Stimulated activated CD8-positive, alpha-beta memory T cell treated with anti-CD3 and anti-CD28 coated beads, Interleukin-7, amount 100 ng/mL, for 1 hour (primary cell): ENCODE results near the gene C10orf62.
"Not testable (repeated sequence)": the region's sequence is repeated elsewhere in the genome, so short reads cannot be mapped to it uniquely, and the experiment has no call there.

Experiments used
- DNase-seq, 2 donors: peaks; one replicate each; pipeline ENCODE4 v3.0.0-alpha.2; 2020; ENCODE audit warnings: low read depth in 2 of 2

C10orf62 gene, protein sequence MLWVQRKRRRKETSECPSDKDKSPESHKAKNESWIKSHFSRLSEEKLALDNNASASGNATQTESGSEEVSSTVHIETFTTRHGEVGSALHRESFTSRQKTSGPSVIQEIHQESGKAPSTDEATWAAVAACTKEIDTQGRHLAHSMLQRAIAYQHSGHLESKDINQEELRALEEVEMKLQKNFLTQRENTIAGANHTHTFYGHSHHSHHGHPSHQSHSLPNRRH

DNA sequence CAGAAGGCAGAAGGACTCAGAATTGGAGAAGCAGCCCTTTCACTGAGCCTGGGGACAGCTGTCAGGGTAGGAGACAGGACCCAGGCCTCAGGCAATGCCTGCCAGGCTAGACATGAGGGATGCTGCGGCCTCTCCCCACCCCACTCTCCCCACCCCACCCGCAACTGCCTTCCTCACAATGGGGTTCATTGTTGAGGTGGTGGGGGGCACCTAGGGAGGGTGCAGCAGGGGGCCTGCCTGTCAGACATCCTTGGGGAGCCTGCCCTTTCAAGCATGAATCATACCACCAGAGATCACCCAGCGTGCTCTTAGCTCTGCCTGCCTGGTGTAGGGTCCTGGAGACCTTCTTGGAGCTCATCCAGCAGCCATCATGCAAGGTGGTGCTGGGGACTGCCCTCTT, at the start of gene C10orf62:
C10orf62 (plus strand) TSS at position 243 of the 400 bp plus-strand sequence. CDS start 177 bp downstream, outside the sequence.
- DNase-seq: no peak

DNA sequence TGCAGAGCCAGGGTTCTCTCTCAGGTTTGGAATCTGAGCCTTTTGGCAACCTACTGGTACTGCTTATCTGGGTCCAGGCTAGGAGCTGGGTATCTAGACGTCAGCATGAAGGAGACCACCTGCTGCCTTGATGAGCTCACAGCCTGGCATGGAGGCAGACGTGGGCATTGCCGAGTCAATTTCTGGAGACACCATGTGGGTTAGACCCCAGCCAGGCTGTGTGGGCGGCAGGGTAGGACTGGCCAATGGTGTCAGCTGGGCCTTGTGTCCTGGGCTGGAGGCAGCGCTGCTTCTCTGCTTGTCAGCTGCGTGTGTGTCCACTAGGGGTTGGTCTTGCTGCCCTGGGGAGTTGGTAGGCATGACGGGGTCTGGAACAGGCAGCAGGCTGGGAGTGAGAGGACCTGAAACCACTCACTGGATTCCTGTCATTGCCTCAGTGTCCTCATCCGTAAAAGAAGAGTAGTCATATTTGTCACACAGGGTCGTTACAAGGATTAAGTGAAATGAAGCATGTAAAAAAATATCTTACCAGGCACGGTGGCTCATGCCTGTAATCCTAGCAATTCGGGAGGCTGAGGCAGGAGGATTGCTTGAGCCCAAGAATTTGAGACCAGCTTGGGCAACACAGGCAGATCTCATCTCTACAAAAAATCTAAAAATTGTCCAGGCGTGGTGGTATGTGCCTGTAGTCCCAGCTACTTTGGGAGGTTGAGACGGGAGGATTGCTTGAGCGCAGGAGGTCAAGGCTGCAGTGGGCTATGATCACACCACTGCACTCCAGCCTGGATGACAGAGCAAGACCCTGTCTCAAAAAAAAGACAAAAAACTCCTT, 48.6 kb upstream of the C10orf62 start:
- no peak for DNase-seq

DNA sequence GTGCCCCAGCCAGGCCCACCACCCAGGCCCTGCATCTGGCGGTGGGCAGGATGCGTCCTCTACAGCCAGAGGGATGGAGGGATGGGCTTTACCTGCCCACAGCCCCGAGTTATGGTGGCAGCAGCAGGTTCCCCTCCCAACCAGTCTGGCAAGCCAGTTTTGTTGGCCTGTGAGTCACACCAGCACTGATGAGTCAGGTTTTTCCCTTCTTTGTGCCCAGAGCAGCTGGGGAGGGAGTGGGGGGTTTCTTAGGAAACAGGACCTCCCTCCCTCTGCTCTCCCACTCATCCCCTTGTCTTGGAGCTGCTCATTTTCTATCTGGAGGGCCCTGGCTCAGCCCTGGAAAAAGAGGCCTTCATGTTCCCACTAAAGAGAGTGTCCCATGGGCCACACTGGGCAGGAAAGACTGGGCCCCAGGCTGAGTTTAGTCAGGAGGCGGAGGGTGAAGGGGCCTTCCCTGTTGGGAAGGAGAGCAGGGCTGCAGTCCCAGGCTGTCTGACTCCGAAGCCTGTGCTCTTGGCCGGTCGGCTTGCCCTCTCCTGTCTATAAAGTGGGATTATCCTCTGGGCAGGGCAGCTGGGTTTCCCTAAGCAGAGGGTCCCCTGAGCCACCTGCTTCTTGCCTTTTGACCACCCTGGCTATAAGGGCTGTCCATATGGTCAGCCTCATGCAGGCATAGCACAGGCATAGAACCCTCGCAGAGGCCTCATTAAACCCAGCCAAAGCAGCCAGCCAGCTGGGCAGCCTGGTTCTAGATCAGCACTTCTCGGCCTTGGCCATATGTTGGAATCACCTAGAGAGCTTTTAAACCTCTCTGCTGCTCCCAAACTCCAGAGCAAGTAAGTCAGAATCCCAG, 47.1 kb upstream of the C10orf62 start:
- DNase-seq: no peak

DNA sequence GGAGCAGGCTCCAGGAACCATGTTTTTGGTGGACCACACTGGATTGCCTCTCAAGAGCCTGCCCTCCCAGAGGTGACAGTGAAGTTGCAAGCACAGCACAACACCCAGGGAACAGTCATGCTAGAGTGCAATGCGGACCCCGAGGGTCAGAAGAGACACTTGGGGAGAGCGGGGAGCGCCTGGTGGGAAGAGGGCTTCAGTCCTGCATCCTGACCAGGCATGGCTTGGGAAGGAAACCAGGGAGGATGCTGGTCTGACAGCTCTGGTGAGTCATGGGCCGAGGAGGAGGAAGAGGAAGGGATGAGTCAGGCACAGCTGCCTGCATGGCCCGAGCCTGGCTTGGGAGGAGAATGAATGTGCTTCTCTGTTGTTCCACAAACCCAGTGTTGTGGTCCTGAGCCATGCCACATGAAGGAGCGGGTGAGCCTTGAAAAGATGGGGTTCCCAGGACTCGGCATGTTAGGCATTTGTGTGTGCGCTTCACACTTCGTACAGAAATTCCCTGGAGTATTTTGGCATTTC, 46.4 kb upstream of the C10orf62 start:
- DNase-seq: no peak

DNA sequence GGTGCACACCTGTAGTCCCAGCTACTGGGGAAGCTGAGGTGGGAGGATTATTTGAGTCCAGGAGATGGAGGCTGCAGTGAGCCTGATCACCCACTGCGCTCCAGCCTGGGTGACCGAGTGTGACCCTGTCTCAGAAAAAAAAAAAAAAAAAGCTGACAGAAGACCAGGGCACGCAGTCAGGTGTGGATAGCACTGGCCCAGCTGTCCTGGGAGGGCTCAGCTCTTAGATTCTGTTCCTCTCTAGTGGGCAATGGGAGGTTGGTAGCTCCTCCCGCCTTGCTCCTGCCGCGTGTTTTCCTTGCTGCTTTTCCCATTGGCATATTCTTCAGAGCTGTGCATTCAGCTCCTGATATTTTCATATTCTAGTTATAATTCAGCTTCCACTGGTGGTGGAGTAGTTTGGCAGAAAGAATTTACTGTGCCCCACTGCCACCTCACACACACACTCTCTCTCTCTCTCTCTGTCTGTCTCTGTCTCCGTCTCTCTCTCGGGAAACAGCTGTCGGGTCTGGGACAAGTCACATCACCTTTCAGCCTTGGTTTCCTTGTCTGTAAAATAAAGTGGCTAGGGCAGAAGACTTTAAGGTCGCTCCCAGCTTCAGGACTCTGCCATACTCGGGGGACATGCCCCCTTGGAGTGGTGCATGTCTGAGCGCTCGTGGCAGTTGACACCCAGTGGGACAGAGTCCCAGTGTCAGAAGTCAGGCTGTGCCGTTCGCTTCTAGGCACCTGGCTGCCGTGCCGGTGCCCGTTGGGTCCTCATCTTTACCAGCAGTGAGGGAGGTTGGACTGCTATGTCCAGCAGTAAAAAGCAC, 42.9 kb upstream of the C10orf62 start:
- no peak for DNase-seq

DNA sequence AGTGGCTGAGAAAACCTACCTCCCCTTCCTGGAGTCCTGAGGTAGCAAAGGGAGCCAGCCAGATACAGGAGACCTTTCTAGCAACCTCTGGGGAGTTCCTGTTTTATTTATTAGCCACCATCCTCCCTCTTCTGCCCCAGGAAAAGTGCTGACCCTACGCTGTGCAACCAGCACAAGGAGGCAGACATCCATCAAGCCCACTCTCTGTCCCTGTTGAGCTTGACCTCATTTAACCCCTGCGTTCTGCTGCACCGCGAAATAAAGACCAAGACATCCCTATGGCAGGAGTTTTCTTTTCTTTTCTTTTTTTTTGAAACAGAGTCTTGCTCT, 42.3 kb upstream of the C10orf62 start:
- DNase-seq: no peak

DNA sequence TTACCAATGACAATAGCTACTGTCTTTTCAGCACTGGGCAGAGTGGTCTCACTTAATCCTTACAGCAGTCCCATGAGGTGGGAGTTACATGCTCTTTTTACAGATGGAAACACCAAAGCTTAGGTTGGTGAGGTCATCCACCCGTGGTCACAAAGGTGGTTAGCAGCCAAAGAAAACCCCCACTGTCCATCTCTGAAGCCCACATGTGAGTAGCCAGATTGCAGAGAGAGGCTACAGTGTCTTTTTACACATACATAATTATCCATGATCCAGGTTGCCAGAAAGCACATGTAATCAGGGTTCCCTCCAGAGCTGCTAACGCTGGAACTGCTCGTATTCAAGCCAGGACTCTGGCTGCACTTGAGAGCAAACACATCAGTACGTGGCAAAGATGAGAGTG, 41.6 kb upstream of the C10orf62 start:
- DNase-seq: no peak

DNA sequence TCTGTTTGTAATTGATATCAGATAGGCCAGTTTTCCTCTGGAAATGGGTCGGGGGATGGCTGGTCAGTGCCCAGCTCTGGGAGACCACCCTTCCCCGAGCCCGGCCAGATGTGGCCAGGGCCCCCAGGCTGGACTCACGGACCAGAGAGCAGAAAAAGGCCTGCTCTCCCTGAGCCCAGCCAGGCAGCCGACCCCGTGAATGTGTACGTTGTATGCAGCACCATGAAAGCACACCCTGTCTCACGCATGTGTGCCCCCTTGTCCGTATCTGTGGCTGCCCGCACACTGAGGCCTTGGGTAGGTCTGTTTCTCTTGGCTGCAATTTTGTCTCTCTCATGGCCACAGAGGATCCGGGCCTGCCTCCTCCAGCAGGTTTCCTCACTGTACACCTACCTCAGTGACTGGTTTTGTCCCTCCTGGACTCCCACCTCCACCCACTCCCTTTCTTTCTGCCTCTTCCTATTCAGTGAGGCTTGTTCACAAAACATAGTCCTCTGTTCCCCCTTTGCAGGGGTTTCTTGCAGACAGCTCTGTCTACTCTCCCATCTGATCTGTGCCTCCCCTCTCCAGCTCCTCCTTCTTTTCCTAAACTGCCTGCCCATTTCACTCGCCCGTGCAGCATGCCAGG, 40.6 kb upstream of the C10orf62 start:
- no peak for DNase-seq

DNA sequence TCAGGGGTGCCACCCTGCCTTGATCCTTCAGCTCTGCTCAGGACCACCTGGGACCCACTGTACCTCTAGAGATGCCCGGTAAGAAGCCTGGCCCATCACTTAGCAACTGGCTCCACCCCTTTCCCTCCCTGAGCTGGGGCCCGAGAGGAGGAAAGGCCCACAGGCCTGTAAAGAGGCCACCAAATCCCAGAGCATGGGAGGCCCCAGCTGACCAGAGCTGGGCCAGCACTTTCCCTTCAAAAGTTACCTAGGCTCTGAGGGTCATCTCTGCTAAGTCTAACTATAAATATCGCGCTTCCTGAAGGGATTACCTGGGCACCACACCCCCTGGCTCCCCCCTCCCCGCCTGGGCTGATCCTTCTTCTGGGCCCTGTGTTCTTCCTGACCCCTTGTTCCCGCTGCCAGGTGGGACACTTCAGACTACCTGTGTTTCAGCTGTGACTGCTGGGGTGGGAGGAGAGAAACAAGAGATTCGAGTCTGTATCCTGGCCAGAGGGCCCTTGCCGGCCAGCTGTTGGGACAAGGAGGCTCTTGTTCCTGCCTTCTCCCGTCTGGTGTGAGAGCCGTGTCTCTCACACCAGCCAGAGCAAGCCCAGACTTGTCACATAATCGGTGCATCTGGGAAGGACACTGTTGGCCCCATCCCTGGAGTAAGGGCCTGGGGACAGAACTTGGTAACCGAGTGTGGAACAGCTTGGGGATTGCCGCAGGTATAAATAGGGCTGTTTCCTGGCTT, 39.8 kb upstream of the C10orf62 start:
- DNase-seq: no peak

DNA sequence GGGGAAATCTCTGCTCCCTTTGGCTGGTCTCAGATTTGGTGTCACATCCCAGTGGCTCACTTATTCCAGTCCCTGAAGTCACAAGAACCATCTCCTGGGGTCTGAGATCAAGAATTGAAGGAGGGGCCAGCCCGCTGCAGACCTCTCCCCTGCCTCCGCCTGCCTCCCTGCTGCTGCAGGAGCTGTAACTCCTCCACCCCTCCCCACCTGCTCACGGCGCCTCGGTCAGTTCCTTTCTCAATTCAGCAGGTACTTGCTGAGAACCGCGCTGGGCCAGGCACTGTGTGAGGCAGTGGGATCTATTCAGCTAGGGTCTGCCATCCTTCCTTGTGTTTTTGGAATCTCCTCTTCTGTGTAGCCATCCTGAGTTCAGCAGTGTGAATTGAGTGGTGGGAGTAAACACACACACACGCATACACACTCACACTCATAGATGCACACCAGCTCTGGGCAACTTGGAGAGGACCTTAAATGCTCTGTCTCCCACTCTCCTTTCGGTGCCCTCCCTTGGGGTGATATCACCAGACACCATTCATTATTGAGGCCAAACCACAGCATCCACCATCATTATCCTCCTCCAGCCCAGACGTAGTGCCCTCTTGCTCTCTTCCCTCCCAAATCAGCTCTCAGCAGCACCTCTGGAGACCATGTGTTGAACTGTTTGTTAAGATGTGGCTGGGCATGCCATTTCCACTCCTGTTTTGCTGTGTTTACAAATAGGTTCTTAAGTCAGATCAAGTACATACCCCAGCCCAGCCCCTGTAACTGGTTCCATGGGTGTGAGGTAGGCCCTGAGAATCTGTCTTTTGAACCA, 39.0 kb upstream of the C10orf62 start:
- DNase-seq: no peak

DNA sequence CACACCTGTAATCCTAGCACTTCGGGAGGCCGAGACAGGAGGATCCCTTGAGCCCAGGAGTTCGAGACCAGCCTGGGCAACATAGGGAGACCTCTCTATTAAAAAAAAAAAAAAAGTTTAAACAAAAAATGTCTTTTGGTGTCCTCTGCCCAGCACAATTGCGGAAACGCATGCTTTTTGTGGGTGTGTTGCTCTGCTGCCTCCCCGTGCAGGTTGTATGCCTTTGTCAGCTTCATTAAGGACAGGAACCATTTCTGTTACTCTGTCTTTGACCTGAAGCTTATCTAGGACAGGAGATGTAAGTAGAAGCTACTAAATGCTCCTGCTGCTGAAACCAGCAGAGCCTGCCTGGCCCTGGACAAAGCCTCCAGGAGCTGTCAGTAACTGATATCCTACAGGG, 38.2 kb upstream of the C10orf62 start:
- DNase-seq: no peak

DNA sequence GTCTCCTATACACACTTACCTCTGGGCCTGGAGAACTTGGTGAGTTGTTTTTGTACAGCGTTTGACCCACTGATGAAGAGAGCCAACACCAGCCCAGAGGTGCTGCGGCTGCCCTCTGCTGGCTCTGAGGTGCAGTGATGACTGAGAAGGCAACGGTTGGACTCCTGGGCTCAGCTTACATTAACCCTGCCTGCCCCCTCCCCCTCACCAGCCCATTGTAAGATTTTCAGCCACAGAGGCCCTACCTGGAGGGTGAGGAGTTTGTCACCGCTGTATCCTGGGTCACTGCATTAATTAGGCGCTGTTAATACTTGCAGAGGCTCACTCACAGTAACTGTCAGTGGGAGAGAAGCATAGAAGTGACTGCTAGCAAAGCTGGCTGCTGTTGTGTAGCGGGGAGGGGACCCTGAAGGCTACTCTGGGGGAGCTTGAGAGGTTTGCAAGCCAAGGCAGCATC, 35.9 kb upstream of the C10orf62 start:
- DNase-seq: peak; percentile 20 to 25

DNA sequence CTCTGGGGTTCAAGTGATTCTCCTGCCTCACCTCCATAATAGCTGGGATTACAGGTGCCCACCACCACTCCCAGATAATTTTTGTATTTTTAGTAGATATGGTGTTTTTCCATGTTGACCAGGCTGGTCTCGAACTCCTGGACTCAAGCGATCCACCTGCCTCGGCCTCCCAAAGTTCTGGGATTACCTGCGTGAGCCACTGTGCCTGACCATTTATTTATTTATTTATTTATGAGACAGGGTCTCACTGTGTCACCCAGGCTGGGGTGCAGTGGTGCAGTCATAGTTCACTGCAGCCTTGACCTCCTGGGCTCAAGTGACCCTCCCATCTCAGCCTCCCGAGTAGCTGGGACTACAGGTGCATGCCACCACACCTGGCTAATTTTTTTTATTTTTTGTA, 35.2 kb upstream of the C10orf62 start:
- not testable (repeated sequence) for DNase-seq

DNA sequence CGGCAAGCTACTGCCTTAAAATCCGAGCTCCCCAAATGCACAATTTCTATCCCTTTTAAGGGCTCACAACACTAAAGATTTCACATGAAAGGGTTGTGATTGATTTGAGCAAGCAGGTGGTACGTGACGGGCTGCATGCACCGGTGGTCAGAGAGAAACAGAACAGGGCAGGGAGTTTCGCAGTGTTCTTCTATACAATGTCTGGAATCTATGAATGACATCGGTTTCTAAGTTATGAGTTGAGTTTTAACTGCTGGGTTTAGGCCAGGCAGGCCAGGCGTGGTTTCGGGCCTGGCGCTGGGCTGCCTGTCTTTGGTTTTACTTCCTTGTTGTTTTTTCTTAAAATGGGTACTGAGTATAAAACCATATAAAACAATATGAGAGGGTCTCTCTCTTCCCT, 34.0 kb upstream of the C10orf62 start:
- not testable (repeated sequence) for DNase-seq

DNA sequence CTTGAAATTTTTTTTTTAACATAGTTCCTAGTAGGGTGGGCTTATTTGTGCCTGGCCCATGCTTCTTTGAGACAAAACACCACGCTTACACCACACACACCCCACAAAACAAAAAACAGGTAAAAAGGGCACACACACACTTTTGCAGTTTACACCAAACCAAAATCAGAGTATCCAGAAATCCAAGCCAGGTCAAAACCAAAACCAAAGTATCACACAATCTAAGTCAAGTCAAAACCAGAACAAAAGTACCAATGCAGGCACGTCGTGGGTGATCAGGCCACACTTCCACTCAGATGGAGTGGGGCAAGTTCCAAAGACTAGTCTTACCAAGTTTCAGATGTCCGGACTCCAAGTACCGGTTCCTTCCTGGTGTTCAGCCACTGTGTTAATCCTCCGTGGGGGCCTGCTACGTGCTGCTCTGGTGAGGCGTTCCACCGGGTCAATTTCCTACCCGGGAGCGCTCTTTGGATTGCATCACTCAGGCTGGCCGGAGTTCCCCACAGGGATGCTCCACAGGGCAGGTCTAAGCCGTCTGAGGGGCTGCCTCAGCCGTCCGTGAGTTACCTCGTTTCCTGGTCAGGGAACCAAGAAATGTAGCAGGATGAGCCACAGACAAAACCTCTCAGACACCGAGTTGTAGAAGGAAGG, 28.7 kb upstream of the C10orf62 start:
- not testable (repeated sequence) for DNase-seq

DNA sequence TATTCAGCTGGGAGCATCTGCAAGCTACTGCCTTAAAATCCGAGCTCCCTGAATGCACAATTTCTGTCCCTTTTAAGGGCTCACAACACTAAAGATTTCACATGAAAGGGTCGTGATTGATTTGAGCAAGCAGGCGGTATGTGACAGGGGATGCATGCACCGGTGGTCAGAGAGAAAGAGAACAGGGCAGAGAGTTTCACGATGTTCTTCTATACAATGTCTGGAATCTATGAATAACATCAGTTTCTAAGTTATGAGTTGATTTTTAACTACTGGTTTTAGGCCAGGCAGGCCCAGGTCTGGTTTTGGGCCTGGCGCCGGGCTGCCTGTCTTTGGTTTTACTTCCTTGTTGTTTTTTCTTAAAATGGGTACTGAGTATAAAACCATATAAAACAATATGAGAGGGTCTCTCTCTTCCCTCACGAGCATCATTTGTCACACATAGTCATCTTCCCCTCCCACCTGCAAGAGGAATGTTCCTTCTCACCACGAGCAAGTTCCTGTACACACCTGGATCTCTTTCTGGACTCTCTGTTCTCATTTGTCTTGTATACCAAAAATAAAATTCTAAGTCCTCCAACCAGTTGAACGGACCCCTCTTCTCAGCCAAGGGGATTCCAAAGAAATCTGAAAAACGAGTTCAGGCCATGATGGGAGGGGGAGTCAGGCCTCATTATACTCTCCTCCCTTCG, 28.0 kb upstream of the C10orf62 start:
- not testable (repeated sequence) for DNase-seq

DNA sequence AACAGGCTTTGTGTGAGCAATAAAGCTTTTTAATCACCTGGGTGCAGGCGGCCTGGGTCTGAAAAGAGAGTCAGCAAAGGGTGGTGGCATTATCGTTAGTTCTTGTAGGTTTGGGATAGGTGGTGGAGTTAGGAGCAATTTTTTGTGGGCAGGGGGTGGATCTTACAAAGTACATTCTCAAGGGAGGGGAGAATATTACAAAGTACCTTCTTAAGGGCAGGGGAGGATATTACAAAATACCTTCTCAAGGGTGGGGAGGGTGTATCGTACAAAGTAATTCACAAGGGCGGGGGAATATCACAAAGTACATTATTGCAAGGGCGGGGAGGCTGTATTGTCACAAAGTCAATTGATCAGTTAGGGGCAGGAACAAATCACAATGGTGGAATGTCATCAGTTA, 27.2 kb upstream of the C10orf62 start:
- not testable (repeated sequence) for DNase-seq

DNA sequence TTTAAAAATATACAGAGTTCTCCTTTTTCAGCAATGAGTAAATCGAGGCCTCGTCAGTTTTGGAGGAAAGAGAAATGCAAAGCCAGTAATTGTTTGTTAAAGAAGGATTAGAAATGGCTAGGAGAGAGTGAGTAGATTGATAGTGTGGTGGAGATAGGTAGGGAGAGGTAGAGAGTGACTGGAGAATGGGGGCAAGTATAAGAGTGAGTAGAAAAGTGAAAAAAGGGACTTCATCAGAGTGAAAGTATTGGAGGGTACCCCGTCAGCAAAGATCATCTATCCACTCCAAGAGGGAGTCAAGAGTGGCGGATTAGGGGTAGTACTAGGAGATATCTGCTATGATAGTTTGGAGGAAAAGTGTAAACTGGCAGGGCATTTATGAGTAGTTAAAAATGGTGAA, 26.2 kb upstream of the C10orf62 start:
- no peak for DNase-seq
